GM12864 (cell line): Measurements from ENCODE around the gene WSCD2.

Experiments
- DNase-seq: peaks from one replicate; pipeline ENCODE4 v3.0.0-alpha.2; 2011; ENCODE audit warnings: low read depth
- H3K4me3 ChIP-seq: 2 replicates; pipeline ENCODE4 v1.5.1; 2011; ENCODE audit warnings: mild to moderate bottlenecking, low read depth, low read length, control low read depth
- TF ChIP-seq, protein P1 (sequence below): IDR thresholded peaks from 2 replicates; pipeline ENCODE4 v1.5.1; 2011; ENCODE audit warnings: low read depth, mild to moderate bottlenecking, moderate library complexity, low read length, control low read depth, inconsistent platforms; ENCODE audit errors: missing control alignments

The WSCD2 gene

DNA sequence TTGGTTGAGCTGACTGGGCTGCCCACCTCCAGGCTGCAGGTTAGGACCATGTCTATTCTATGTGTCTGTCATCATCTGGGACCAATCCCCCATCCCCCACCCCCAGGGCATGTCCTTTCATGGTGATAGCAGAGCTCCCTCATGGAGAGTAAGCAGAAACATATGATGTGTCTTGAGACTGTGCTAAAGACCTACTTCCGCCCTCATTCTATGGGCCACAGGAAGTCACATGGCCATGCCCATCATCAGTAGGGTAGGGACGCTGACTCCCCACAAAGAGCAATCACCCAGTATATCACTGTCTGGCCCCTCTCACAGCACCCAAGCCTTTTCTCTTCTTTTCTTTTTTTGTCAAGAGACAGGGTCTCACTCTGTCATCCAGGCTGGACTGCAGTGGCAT, 110.3 kb downstream of the WSCD2 start:
- no peak overlapping the region for H3K4me3 ChIP-seq
- TF ChIP-seq, protein P1, sequence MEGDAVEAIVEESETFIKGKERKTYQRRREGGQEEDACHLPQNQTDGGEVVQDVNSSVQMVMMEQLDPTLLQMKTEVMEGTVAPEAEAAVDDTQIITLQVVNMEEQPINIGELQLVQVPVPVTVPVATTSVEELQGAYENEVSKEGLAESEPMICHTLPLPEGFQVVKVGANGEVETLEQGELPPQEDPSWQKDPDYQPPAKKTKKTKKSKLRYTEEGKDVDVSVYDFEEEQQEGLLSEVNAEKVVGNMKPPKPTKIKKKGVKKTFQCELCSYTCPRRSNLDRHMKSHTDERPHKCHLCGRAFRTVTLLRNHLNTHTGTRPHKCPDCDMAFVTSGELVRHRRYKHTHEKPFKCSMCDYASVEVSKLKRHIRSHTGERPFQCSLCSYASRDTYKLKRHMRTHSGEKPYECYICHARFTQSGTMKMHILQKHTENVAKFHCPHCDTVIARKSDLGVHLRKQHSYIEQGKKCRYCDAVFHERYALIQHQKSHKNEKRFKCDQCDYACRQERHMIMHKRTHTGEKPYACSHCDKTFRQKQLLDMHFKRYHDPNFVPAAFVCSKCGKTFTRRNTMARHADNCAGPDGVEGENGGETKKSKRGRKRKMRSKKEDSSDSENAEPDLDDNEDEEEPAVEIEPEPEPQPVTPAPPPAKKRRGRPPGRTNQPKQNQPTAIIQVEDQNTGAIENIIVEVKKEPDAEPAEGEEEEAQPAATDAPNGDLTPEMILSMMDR: no peak
- no peak for DNase-seq

DNA sequence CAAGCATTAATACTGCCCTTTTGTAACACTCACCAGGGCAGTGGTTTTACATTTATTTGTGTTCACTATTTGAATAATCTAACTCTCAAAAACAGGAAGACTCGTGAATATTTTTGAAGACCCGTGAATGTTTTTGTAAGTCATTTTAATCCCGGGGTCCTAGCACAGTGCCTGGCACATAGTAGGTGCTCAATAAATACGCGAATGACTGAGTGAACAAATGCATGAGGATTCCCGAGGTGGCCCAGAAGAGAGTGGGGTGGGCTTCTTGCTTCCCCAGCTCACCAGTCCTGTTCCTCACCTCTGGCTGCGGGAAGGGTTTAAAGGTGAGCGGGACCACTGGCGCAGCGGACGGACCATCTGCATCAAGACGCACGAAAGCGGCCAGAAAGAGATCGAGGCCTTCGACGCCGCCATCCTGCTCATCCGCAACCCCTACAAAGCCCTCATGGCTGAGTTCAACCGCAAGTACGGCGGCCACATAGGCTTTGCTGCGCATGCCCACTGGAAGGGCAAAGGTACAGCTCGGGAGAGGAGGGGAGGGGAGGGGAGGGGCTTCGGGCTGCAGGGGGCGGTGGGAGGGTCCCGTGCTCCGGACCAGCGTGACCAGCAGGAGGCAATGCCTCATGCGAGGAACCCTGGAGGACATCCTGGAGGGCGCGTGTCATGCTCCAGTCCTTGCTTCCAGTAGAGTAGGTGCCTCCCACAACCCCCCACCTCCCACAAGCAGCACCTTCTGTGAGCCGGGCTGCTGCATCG, 111.1 kb downstream of the WSCD2 start:
- no peak for DNase-seq
- TF ChIP-seq, protein P1: no peak
- no peak overlapping the region for H3K4me3 ChIP-seq

DNA sequence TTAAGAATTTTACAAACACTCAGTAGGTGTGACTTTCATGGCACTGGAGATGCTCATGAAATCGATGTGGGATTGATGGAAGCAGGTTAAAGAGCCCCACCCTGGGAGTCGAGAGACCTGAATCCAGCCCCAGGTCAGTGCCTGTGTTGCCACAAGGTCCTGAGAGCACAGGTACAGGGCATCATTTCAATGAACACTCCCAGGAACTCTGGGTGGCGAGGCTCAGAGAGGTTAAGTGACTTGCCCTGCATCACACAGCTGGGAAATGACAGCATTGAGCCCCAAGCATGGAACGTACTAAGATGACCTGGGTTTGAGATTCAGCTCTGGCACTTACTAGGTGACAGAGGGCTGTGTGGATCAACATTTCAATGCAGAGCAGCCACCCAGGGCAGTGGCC, 111.8 kb downstream of the WSCD2 start:
- H3K4me3 ChIP-seq: no peak overlapping the region
- DNase-seq: no peak
- TF ChIP-seq, protein P1: no peak

DNA sequence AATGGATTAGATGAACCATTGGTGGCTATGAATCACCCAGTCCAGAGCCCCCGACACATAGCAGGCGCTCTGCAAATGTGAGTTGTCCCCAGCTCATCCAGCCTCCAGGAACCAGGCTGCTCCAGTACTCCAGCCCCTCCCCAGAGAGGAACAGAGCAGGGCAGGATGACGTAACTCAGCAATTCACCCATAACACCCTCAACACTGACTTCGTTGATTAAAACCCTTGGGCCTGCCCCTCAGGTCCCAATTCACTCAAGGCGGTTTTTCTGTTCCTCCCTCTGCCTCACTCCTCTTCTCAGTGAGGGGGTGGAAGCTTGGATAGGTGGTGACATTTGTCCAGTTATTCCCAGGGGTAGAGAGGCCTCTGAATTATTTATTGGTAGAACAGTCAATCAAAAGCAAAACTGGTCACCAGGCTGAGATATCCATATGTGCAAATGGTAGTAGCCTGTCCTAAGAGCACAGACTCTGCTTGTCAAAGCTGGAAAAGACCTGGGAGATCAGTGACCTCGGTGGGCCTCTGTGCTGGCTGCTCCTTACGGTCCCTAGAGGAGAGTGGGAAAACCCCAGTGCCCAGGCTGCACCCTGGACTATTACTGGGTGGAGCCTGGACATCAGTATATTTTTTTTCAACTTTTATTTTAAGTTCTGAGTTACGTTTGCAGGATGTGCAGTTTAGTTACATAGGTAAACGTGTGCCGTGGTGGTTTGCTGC, 113.1 kb downstream of the WSCD2 start:
- TF ChIP-seq, protein P1: no peak
- no peak overlapping the region for H3K4me3 ChIP-seq
- no peak for DNase-seq

DNA sequence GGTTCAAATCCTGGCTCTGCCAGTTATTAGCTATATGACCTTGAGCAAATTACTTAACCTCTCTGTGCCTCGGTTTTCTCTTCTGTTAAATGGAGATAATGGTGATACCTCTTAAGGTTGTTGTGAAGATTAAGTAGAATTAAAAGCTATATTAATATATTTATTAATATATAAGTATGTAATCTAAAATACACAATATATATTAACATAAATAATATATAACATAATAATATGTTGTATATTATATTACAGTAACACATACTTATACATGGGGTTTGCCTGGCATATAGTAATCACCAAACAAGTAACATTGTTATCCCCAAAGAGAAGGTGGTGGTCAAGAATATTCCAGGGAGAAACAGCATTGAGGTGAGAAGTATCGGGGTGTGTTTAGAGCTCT, 118.0 kb downstream of the WSCD2 start:
- DNase-seq: no peak
- H3K4me3 ChIP-seq: no peak overlapping the region
- TF ChIP-seq, protein P1: no peak

DNA sequence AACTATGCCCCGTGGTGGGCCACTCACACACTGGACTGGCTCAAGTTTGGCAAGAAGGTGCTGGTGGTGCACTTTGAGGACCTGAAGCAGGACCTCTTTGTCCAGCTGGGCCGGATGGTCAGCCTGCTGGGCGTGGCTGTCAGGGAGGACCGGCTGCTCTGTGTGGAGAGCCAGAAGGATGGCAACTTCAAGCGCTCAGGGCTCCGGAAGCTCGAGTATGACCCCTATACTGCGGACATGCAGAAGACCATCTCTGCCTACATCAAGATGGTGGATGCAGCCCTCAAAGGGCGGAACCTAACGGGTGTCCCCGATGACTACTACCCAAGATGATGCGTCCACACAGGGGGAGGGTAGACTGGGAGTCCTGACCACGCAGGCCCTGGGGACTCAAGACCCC, 118.9 kb downstream of the WSCD2 start:
- TF ChIP-seq, protein P1: no peak
- DNase-seq: no peak

More for the DNA sequence above, 118.9 kb downstream of the WSCD2 start:
- H3K4me3 ChIP-seq: no peak overlapping the region
